ENCODE data around the gene ARMC2.

Gene ARMC2

DNA sequence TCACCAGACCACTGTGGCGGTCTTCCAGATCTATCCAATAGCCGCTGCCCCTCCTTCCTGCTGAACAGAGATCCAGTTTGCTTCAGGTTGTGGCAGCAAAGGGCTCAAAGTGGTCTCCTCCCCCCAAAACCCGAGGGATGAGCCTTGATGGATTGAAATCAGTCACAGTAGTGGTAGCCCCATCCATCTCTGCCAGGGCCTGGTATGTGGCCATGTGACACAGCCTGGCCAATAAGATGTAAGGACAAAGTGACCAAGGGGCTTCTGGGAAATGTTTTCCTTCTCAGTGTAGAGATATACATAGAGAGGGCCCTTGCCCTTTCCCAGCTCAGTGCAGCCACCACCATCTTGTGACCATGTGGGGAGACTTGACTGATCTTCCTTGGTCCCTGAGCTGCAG, 4.1 kb upstream of the ARMC2 start:
- H4K20me1 ChIP-seq (ENCODE audit: control insufficient read depth, insufficient read depth, low read depth, low read length) = no peaks in the 10 kb centered on the region
- no peaks in the 10 kb centered on the region for H3K36me3 ChIP-seq (ENCODE audit: control insufficient read depth, low read length)

DNA sequence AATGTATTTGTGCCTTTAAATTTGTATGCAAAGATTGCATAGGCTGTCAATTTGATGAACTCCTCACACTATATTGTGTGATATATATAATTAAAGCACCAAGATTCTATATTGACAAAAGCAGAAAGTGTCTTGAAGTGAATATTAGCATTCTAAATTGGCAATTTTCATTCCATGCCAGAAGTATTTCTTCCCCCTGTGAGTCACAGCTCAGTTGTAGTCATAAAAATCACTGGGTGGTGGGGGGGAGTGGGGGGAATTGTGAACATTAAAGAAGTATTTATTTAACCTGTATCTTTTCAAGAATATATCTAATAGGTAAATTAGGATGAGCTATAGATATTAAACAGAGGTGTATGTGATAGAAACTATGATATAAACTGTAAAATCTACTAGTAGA, 3.1 kb upstream of the ARMC2 start:
- H3K27me3 ChIP-seq (ENCODE audit: control insufficient read depth, low read length) = peaks cover 7% of the 10 kb centered on the region
- no peak overlapping the region for H3K4me2 ChIP-seq (ENCODE audit: low read length)
- no peaks in the 10 kb centered on the region for H3K79me2 ChIP-seq (ENCODE audit: control insufficient read depth, low read length)
- H3K36me3 ChIP-seq (ENCODE audit: control insufficient read depth, low read length) = no peaks in the 10 kb centered on the region
- H3K27ac ChIP-seq (ENCODE audit: low read depth, low read length) = no peak overlapping the region
- peaks cover 12% of the 10 kb centered on the region for H3K4me1 ChIP-seq (ENCODE audit: control insufficient read depth, low read length)
- H3K4me3 ChIP-seq (ENCODE audit: low read length) = no peak overlapping the region
- no peaks in the 10 kb centered on the region for H3K9me3 ChIP-seq (ENCODE audit: control insufficient read depth, insufficient read depth, low read length)
- H3F3A ChIP-seq (ENCODE audit: control insufficient read depth, insufficient read depth) = no peaks in the 10 kb centered on the region
- TF ChIP-seq, protein P1, sequence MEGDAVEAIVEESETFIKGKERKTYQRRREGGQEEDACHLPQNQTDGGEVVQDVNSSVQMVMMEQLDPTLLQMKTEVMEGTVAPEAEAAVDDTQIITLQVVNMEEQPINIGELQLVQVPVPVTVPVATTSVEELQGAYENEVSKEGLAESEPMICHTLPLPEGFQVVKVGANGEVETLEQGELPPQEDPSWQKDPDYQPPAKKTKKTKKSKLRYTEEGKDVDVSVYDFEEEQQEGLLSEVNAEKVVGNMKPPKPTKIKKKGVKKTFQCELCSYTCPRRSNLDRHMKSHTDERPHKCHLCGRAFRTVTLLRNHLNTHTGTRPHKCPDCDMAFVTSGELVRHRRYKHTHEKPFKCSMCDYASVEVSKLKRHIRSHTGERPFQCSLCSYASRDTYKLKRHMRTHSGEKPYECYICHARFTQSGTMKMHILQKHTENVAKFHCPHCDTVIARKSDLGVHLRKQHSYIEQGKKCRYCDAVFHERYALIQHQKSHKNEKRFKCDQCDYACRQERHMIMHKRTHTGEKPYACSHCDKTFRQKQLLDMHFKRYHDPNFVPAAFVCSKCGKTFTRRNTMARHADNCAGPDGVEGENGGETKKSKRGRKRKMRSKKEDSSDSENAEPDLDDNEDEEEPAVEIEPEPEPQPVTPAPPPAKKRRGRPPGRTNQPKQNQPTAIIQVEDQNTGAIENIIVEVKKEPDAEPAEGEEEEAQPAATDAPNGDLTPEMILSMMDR (IDR thresholded peaks at IDR 0.05; ENCODE audit: low read depth, low read length, poor library complexity, severe bottlenecking) = no peak
- TF ChIP-seq EZH2phosphoT487 (IDR thresholded peaks at IDR 0.05; ENCODE audit: borderline replicate concordance, low read length) = no peak
- no peaks in the 10 kb centered on the region for H3K9me2 ChIP-seq (replicated peaks; ENCODE audit: control insufficient read depth, low read length)
- no peaks in the 10 kb centered on the region for H4K20me1 ChIP-seq (ENCODE audit: control insufficient read depth, insufficient read depth, low read depth, low read length)

More for the DNA sequence above, 4.1 kb upstream of the ARMC2 start:
- no peak for TF ChIP-seq EZH2phosphoT487 (IDR thresholded peaks at IDR 0.05; ENCODE audit: borderline replicate concordance, low read length)
- TF ChIP-seq, protein P1 (IDR thresholded peaks at IDR 0.05; ENCODE audit: low read depth, low read length, poor library complexity, severe bottlenecking) = no peak
- Histone ChIP-seq H3F3A (ENCODE audit: control insufficient read depth, insufficient read depth) (no peaks in the 10 kb centered on the region), H3K27ac (ENCODE audit: low read depth, low read length) (no peak overlapping the region), H3K4me2 (ENCODE audit: low read length) (no peak overlapping the region), H3K79me2 (ENCODE audit: control insufficient read depth, low read length) (no peaks in the 10 kb centered on the region), H3K9me3 (ENCODE audit: control insufficient read depth, insufficient read depth, low read length) (no peaks in the 10 kb centered on the region), H3K9me2 (replicated peaks; ENCODE audit: control insufficient read depth, low read length) (no peaks in the 10 kb centered on the region), H3K4me3 (ENCODE audit: low read length) (no peak overlapping the region), H3K27me3 (ENCODE audit: control insufficient read depth, low read length) (peaks cover 13% of the 10 kb centered on the region), H3K4me1 (ENCODE audit: control insufficient read depth, low read length) (peaks cover 12% of the 10 kb centered on the region)

DNA sequence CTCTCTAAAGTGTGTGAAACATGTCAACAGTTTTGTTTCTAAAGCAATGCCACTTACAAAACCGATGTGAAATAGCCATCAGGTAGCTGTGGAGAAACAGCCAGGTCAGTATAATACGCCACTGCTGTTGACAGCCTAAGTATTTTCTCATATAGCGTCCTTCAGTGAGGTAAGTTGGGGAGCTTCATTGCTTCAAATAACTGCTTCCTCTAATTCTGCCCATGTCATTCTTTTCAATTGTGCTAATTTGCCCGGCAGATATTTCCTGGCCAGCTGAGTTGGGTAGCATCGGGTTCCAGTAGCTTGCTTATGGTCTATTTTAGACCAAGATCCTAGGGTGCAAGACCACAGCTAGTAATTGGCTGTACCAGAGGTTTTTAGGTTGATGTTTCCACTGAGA, 2.1 kb upstream of the ARMC2 start:
- no peak overlapping the region for H3K4me2 ChIP-seq (ENCODE audit: low read length)
- no peaks in the 10 kb centered on the region for H3K9me3 ChIP-seq (ENCODE audit: control insufficient read depth, insufficient read depth, low read length)
- H3F3A ChIP-seq (ENCODE audit: control insufficient read depth, insufficient read depth) = no peaks in the 10 kb centered on the region
- H3K79me2 ChIP-seq (ENCODE audit: control insufficient read depth, low read length) = no peaks in the 10 kb centered on the region
- H3K27ac ChIP-seq (ENCODE audit: low read depth, low read length) = no peak overlapping the region
- peaks cover 12% of the 10 kb centered on the region for H3K4me1 ChIP-seq (ENCODE audit: control insufficient read depth, low read length)
- peaks cover 7% of the 10 kb centered on the region for H3K27me3 ChIP-seq (ENCODE audit: control insufficient read depth, low read length)
- H3K4me3 ChIP-seq (ENCODE audit: low read length) = no peak overlapping the region
- no peaks in the 10 kb centered on the region for H3K9me2 ChIP-seq (replicated peaks; ENCODE audit: control insufficient read depth, low read length)
- H3K36me3 ChIP-seq (ENCODE audit: control insufficient read depth, low read length) = no peaks in the 10 kb centered on the region
- TF ChIP-seq EZH2phosphoT487 (IDR thresholded peaks at IDR 0.05; ENCODE audit: borderline replicate concordance, low read length) = no peak
- TF ChIP-seq, protein P1 (IDR thresholded peaks at IDR 0.05; ENCODE audit: low read depth, low read length, poor library complexity, severe bottlenecking) = no peak
- H4K20me1 ChIP-seq (ENCODE audit: control insufficient read depth, insufficient read depth, low read depth, low read length) = no peaks in the 10 kb centered on the region

DNA sequence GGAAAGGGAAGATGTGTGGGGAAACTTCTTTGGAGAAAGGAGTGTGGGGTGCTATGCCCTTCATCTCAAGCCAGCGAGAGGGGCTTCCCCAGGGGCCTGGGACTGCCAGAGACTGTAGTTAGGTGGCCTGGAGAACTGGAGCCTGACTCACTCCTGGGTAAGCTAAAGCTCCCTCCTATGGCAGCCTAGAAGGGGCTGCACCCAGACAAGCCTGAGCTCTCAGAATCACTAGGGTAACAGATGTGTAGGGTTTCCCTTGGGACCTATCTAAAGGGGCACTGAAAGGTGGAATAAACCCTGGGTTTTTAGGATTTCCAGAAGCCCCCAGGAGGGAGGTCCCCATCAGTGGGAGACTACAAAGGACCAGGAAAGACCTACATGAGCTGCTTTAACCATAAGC, 1.6 kb upstream of the ARMC2 start:
- no peaks in the 10 kb centered on the region for H3K36me3 ChIP-seq (ENCODE audit: control insufficient read depth, low read length)
- no peaks in the 10 kb centered on the region for H3F3A ChIP-seq (ENCODE audit: control insufficient read depth, insufficient read depth)
- H3K27me3 ChIP-seq (ENCODE audit: control insufficient read depth, low read length) = peaks cover 3% of the 10 kb centered on the region
- TF ChIP-seq, protein P1 (IDR thresholded peaks at IDR 0.05; ENCODE audit: low read depth, low read length, poor library complexity, severe bottlenecking) = no peak
- TF ChIP-seq EZH2phosphoT487 (IDR thresholded peaks at IDR 0.05; ENCODE audit: borderline replicate concordance, low read length) = no peak
- no peaks in the 10 kb centered on the region for H4K20me1 ChIP-seq (ENCODE audit: control insufficient read depth, insufficient read depth, low read depth, low read length)
- peaks cover 12% of the 10 kb centered on the region for H3K4me1 ChIP-seq (ENCODE audit: control insufficient read depth, low read length)
- H3K9me3 ChIP-seq (ENCODE audit: control insufficient read depth, insufficient read depth, low read length) = no peaks in the 10 kb centered on the region
- no peaks in the 10 kb centered on the region for H3K9me2 ChIP-seq (replicated peaks; ENCODE audit: control insufficient read depth, low read length)
- no peak overlapping the region for H3K4me3 ChIP-seq (ENCODE audit: low read length)
- no peak overlapping the region for H3K4me2 ChIP-seq (ENCODE audit: low read length)
- no peaks in the 10 kb centered on the region for H3K79me2 ChIP-seq (ENCODE audit: control insufficient read depth, low read length)
- no peak overlapping the region for H3K27ac ChIP-seq (ENCODE audit: low read depth, low read length)

All from DOHH2 (cell line).